Esophagus squamous epithelium (tissue), 4 donors: Measurements from ENCODE around the gene RAET1E.

Experiments
- POLR2A ChIP-seq, 4 donors: fragments of 450-650 bp; IDR thresholded peaks; one replicate each; pipeline ENCODE4 v1.6.1; 2017; ENCODE audit warnings: antibody characterized with exemption in 4 of 4, mild to moderate bottlenecking in 4 of 4, moderate library complexity in 3 of 4
- TF ChIP-seq, protein P1 (sequence below), 6 experiments: fragments of 450-650 bp in 4 of 6; fragments of 200-600 bp in 2 of 6; sonication (generic) in 2 of 6; IDR thresholded peaks; one replicate each; pipeline ENCODE4 v1.5.1; 2016 to 2019; ENCODE audit warnings: antibody characterized with exemption in 6 of 6, mild to moderate bottlenecking in 4 of 6, moderate library complexity in 4 of 6

DNA sequence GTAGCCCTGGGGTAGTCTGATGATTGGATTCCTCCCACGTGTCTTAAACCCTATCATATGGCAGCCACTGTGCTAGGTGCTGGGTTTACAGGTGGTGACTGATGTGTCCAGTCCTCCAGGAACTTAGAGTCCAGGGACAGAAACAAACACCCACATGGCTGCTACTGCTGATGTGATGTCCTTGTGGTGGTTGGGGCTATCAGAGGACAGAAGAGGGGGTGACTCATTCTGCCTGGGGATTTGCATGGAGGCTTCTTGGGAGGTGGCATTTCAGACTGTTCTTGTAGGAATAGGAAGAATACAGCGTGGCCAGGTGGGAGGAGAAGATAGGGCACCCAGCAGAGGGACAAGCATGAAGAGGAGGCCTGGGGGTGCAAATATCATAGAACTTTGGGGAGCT is 15.2 kb upstream of the RAET1E start:
- no peak for TF ChIP-seq POLR2A (IDR thresholded peaks at IDR 0.05)
- TF ChIP-seq, protein P1, sequence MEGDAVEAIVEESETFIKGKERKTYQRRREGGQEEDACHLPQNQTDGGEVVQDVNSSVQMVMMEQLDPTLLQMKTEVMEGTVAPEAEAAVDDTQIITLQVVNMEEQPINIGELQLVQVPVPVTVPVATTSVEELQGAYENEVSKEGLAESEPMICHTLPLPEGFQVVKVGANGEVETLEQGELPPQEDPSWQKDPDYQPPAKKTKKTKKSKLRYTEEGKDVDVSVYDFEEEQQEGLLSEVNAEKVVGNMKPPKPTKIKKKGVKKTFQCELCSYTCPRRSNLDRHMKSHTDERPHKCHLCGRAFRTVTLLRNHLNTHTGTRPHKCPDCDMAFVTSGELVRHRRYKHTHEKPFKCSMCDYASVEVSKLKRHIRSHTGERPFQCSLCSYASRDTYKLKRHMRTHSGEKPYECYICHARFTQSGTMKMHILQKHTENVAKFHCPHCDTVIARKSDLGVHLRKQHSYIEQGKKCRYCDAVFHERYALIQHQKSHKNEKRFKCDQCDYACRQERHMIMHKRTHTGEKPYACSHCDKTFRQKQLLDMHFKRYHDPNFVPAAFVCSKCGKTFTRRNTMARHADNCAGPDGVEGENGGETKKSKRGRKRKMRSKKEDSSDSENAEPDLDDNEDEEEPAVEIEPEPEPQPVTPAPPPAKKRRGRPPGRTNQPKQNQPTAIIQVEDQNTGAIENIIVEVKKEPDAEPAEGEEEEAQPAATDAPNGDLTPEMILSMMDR (IDR thresholded peaks at IDR 0.05) = no peak
